NCI-H774 (cell line): ENCODE results near the gene ACP1.
"Not testable (repeated sequence)": the region's sequence is repeated elsewhere in the genome, so short reads cannot be mapped to it uniquely, and the experiment has no call there.

Experiments
- DNase-seq: peaks from one replicate; lab custom pipeline; 2025; lab: John Stamatoyannopoulos, UW

ACP1 gene

DNA sequence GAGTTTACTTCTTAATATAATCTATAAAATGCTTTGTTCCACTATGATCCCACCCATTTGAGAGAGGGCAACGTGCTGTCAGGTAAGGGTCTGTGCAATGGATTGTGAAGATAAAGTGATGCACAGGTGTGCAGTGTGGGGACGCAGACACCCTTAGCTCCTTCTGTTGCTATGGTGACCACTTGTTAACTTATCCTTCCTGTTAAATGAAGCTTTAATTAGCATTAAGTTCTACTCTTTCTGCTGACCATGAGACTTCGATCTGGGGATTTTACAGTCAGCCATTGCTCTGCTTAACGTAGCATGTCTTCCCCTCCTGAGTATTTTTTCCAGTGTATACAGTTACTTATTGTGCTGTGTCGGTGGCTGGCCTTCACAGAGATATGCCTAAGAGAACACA, 46.2 kb downstream of the ACP1 start:
- no peak for DNase-seq

DNA sequence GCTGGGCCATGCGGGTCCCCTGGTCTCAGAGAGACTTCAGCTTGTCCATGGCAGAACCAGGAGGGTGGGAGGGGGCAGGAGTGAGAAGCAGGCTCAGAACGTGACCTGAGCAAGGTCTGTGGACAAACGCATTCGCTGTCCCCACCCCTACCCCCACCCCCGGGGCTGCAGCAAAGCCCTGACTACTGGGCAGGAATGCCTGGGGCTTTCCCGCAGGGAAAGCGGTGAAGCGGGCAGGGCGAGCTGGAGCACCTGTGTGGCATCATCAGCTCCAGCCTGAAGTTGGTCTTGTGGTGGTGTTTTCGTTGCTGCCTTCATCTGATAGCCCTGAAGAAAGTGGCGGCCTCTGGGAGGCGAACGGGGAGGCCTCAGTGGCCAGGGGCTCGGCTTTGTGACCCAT, 49.2 kb downstream of the ACP1 start:
- no peak for DNase-seq

DNA sequence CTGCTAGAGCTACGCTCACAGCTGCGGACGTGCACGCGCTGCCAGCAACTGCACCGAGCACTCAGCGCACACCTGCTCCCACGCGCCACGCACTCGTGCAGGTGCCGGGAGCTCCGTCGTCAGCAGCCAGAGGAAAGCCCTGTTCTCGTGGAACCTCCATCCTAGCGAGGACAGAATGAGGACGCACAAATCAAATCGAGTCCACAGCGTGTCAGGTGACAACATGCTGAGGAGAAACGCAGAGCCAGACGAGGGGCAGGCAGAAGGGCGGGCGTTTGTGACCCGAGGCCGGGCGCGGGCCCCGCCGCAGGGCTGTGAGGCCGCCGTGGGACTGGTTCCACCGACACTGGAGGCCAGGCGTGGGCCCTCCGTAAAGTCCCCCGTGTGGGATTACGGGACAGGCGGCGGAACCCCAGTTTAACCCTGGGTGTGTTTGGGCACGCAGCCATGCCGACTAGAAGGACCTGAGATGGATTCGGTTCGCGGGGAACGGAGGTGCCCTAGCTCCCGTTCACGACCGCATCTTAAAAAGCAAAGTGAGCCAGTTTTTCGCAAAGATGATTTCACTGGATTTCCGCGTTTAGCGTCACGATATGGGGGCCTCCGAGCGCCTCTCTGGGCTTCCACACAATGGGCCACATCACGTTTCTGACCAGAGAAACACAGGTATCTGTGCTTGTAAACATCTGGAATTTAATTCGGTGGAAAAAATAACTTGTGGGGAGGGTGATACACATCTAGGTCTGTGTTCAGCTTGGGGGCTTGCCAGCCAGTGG, 50.0 kb downstream of the ACP1 start:
- no peak for DNase-seq

DNA sequence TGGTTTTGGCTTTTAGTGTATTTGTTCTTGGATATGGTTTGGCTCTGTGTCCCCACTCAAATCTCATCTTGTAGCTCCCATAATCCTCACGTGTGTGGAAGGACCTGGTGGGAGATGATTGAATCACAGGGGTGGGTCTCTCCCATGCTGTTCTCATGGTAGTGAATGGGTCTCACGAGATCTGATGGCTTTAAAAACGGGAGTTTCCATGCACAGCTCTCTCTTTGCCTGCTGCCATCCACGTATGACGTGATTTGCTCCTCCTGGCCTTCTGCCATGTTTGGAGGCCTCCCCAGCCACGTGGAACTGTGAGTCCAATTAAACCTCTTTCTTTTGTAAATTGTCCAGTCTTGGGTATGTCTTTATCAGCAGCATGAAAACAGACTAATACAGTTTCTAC, 51.2 kb downstream of the ACP1 start:
- not testable (repeated sequence) for DNase-seq

GRCh38 chr2:316381-316780, 51.6 kb downstream of the ACP1 start:
- DNase-seq, result no peak

- DNase-seq, result no peak
Observed at GRCh38 chr2:317501-318424, 53.0 kb downstream of the ACP1 start.

DNA sequence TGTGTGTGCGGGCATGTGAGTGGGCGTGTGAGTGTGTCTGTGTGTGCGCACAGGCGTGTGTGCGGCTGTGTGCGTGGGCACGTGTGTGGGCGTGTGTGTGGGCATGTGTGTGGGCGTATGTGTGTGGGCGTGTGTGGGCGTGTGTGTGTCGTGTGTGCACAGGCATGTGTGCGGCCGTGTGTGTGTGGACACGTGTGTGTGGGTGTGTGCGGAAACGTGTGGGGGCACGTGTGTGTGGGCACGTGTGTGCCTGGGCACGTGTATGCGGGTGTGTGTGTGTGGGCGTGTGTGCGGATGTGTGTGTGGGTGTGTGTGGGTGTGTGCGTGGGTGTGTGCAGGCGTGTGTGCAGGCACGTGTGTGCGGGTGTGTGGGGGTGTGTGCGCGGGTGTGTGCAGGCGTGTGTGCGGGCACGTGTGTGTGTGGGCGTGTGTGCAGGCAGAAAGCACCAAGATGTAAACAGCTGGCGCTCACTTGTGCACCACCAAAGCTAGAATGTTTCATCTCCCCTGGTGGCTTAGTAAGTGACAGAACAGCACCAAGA, 54.4 kb downstream of the ACP1 start:
- no peak for DNase-seq

GRCh38 chr2:320561-320960, 55.8 kb downstream of the ACP1 start:
- no peak for DNase-seq

DNA sequence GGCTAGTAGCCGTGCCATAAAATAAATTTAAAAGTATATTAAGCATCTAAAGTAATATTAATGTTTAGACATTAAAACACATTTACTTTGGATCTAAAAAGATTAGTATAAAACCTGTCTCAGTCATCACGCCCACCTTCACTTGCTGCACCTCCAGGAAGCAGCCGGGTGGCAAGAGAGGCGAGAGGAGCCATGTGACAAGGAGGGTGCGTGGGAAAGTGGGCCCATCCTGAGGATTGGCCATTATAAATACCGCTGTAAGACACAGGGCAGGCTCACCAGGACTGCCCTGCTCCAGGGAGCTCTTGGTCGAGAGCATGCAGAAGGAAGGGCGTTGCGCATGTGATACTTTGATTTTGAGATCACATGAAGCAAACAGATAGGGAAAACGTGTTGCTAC, 57.6 kb downstream of the ACP1 start:
- DNase-seq, result no peak

- no peak for DNase-seq
Observed at GRCh38 chr2:323035-323434, 58.3 kb downstream of the ACP1 start.
